Gastroesophageal sphincter (tissue), 4 donors: ENCODE results near the gene HNF4A. TPM values are rescaled to one million over a fixed set of nuclear protein-coding genes. Genes with fewer than 3 reads are reported as not detected.
"Not testable (repeated sequence)": the region's sequence is repeated elsewhere in the genome, so short reads cannot be mapped to it uniquely, and the experiment has no call there.

ENCODE experiments used
- ATAC-seq: fragments of 150-250 bp; one replicate; pipeline ENCODE4 v1.9.1; 2016; ENCODE audit warnings: mild to moderate bottlenecking, moderate library complexity
- H3K27ac ChIP-seq, 4 donors: fragments of 200-600 bp; sonication (generic) in 3 of 4; 1 replicate in 3 of 4; 2 replicates in 1 of 4; pipeline ENCODE4 v1.5.1; 2016 to 2019
- H3K27me3 ChIP-seq: fragments of 200-600 bp; sonication (generic); one replicate; pipeline ENCODE4 v1.5.1; 2019
- H3K36me3 ChIP-seq, 2 donors: fragments of 200-600 bp; sonication (generic); one replicate each; pipeline ENCODE4 v1.5.1; 2019; ENCODE audit warnings: control low read depth in 1 of 2
- H3K4me1 ChIP-seq, 3 donors: fragments of 200-600 bp; sonication (generic); 1 replicate in 2 of 3; 2 replicates in 1 of 3; pipeline ENCODE4 v1.5.1; 2016 to 2019; ENCODE audit warnings: control low read depth in 2 of 3
- H3K4me3 ChIP-seq, 2 donors: fragments of 200-600 bp; sonication (generic); one replicate each; pipeline ENCODE4 v1.5.1; 2019; ENCODE audit warnings: mild to moderate bottlenecking in 1 of 2, moderate library complexity in 1 of 2
- H3K9me3 ChIP-seq, 3 donors: fragments of 200-600 bp; sonication (generic); one replicate each; pipeline ENCODE4 v1.5.1; 2017 to 2019; ENCODE audit warnings: control low read depth in 2 of 3
- EP300 ChIP-seq: sonication (generic); formaldehyde crosslinking; IDR thresholded peaks from one replicate; pipeline ENCODE4 v1.6.1; 2017; ENCODE audit warnings: antibody characterized with exemption, mild to moderate bottlenecking
- POLR2A ChIP-seq, 2 donors: fragments of 450-650 bp; IDR thresholded peaks; one replicate each; pipeline ENCODE4 v1.6.1; 2017; ENCODE audit warnings: antibody characterized with exemption in 2 of 2, mild to moderate bottlenecking in 2 of 2, moderate library complexity in 1 of 2
- POLR2AphosphoS5 ChIP-seq: sonication (generic); formaldehyde crosslinking; IDR thresholded peaks from one replicate; pipeline ENCODE4 v1.6.1; 2017; ENCODE audit warnings: antibody characterized with exemption
- WGBS, 2 donors: methylation state at CpG; one replicate each; pipeline ENCODE4 v1.1.5; 2018; ENCODE audit warnings: low coverage in 1 of 2; 5-methylcytosine and 5-hydroxymethylcytosine counted together
- total RNA-seq, 4 donors: library from RNA; depleted of rRNA; stranded (reverse); fragments of >200 nt; gene quantifications; one replicate each; pipeline ENCODE4 v1.1.0, GENCODE V29; 2016
- TF ChIP-seq, protein P1 (sequence below), 4 experiments: fragments of 200-600 bp in 2 of 4; fragments of 450-650 bp in 2 of 4; sonication (generic) in 1 of 4; IDR thresholded peaks; one replicate each; pipeline ENCODE4 v1.5.1; 2017 to 2019; ENCODE audit warnings: antibody characterized with exemption in 4 of 4, mild to moderate bottlenecking in 2 of 4, moderate library complexity in 2 of 4

HNF4A gene
- total RNA-seq, 4 donors from 2014 or later = not detected

- WGBS, 2 donors = 80% methylated on average over 1 of the region's 3 CpGs; no CpG with 5 or more reads in 1 of the 2 donors
- Histone ChIP-seq H3K4me1 (no peaks in the 10 kb centered on the region), H3K27me3 (no peaks in the 10 kb centered on the region), H3K36me3 (no peaks in the 10 kb centered on the region), H3K9me3 (no peaks in the 10 kb centered on the region), H3K27ac (no peak overlapping the region), H3K4me3 (no peak overlapping the region)
- no peak for ATAC-seq
- TF ChIP-seq, protein P1, sequence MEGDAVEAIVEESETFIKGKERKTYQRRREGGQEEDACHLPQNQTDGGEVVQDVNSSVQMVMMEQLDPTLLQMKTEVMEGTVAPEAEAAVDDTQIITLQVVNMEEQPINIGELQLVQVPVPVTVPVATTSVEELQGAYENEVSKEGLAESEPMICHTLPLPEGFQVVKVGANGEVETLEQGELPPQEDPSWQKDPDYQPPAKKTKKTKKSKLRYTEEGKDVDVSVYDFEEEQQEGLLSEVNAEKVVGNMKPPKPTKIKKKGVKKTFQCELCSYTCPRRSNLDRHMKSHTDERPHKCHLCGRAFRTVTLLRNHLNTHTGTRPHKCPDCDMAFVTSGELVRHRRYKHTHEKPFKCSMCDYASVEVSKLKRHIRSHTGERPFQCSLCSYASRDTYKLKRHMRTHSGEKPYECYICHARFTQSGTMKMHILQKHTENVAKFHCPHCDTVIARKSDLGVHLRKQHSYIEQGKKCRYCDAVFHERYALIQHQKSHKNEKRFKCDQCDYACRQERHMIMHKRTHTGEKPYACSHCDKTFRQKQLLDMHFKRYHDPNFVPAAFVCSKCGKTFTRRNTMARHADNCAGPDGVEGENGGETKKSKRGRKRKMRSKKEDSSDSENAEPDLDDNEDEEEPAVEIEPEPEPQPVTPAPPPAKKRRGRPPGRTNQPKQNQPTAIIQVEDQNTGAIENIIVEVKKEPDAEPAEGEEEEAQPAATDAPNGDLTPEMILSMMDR (IDR thresholded peaks at IDR 0.05) = no peak
- no peak for TF ChIP-seq EP300
These were observed 109.0 kb downstream of the HNF4A start for GRCh38 chr20:44464514-44464913.

DNA sequence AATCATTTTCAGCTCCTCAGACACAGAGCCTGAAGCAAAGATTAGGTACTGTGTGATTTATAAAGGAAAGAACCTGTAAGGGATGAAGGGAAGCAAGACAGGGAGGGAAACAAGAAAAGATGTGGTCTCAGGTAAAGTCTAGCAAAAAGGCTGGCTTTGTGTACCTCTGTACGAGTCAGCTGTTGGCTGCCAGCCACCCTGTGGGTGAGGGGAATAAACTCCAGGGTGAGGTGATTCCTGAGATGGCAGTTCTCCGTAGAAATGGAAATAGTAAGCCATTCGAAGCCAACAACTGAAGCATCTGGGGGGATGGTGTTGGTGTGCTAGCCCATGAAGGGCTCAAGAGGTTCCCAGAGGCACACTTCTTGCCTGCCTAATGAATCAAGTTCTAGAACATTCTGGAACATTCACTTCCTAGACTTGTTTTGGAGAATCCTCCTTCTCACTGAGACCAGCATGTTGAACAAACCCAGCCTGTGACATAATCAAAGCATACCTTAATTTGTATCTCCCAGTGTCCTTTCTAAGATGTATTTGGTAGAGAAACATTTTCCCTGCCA lies 109.6 kb downstream of the HNF4A start:
- Histone ChIP-seq H3K4me1 (no peaks in the 10 kb centered on the region), H3K27ac (no peak overlapping the region), H3K27me3 (no peaks in the 10 kb centered on the region), H3K36me3 (no peaks in the 10 kb centered on the region), H3K4me3 (no peak overlapping the region), H3K9me3 (no peaks in the 10 kb centered on the region)
- no peak for ATAC-seq
- WGBS, 2 donors = 40 to 43% methylated on average over 3 of the region's 3 CpGs
- TF ChIP-seq EP300 (no peak), POLR2AphosphoS5 (no peak), POLR2A (IDR thresholded peaks at IDR 0.05) (no peak)
- TF ChIP-seq, protein P1 (IDR thresholded peaks at IDR 0.05) = no peak

DNA sequence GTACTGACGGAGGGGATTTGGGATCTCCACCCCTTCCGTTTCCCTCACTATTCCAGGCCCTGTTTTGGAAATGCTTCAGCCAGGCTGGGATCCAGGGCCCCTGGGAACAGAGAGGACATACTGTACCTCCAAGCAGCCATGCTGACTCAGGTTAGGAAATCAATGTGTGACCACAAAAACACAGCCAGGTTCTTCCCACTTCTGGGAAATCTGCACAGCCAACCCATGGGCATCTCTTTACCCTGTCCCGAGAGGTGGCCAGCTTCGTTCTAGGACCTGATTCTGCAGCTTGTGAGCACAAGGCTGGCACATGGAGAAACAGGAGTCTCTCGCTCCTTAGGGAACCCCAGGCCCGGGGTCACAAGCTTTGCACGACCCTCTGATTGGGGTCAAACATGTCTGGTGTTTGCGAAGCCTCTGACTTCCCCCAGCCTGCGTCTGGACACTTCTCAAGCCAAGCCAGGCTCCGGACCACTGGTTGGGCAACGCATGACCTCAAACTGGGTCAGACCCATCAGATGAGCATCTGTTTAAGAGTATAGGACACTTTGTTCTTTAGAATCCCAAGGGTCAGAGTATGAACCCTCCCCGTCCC lies 111.9 kb downstream of the HNF4A start:
- Histone ChIP-seq H3K9me3 (no peaks in the 10 kb centered on the region), H3K4me1 (no peaks in the 10 kb centered on the region), H3K27me3 (peaks cover 3% of the 10 kb centered on the region), H3K36me3 (no peaks in the 10 kb centered on the region), H3K4me3 (no peak overlapping the region), H3K27ac (no peak overlapping the region)
- peak; percentile 80 for TF ChIP-seq POLR2AphosphoS5
- TF ChIP-seq EP300 = no peak
- ATAC-seq = peak; percentile 90
- WGBS, 2 donors = 51 to 100% methylated on average over 1 to 5 of the region's 12 CpGs

DNA sequence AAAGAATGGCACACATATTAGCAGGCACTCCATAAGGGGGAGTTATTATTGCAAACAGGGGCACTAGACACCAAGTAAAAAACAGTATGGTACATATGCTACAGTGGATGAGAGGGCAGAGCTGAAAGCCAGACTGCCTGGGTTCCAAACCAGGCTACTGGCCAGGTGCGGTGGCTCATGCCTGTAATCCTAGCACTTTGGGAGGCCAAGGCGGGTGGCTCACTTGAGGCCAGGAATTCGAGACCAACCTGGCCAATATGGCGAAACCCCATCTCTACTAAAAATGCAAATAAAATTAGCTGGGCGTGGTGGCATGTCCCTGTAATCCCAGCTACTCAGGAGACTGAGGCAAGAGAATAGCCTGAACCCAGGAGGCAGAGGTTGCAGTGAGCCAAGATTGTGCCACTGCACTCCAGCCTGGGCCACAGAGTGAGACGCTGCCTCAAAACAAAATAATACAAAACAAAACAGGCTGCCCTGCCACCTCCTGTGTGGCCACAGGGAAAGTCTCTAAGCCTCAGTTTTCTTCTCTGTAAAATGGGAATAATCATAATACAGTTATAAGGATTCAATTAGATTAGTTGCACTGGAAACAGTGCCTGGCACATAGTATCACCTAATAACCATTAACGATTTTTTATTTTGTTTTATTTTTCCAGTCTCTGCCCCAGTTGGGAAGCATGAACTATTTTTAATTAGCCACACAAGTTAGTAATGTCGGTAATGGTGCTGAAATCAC lies 112.7 kb downstream of the HNF4A start:
- no peak for ATAC-seq
- no peaks in the 10 kb centered on the region for H3K4me1 ChIP-seq
- no peak overlapping the region for H3K4me3 ChIP-seq
- H3K36me3 ChIP-seq = no peaks in the 10 kb centered on the region
- peak overlapping the region in 2 of 4 donors; percentile 33 to 39 for H3K27ac ChIP-seq
- TF ChIP-seq EP300 = no peak
- no peaks in the 10 kb centered on the region for H3K9me3 ChIP-seq
- H3K27me3 ChIP-seq = peaks cover 9% of the 10 kb centered on the region
- 82 to 94% methylated on average over 3 to 4 of the region's 8 CpGs for WGBS, 2 donors

DNA sequence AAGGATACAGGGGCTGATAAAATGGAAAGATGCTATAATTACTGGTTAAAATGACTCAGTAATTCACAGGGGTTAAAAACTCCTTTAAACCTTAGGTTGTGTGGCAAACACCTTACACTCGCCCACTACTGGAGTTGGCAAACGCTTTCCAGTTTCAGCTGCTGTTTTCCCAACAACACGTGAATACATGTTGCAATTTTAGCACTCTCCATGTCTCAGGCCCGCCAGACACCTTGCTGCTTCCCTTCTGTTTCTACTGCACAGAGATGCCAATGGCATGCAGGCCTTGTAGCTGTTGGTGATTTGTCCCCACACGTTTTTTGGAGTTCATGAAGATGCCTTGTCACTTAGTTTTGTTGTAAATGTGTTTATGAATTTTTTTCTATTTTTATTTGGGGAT lies 114.8 kb downstream of the HNF4A start:
- H3K9me3 ChIP-seq = no peaks in the 10 kb centered on the region
- no peaks in the 10 kb centered on the region for H3K36me3 ChIP-seq
- H3K4me3 ChIP-seq = no peak overlapping the region
- 52 to 55% methylated on average over 5 of the region's 5 CpGs for WGBS, 2 donors
- TF ChIP-seq POLR2AphosphoS5 = no peak
- TF ChIP-seq EP300 = no peak
- no peak for TF ChIP-seq POLR2A (IDR thresholded peaks at IDR 0.05)
- TF ChIP-seq, protein P1 (IDR thresholded peaks at IDR 0.05) = no peak
- peaks cover 9% of the 10 kb centered on the region for H3K27me3 ChIP-seq
- ATAC-seq = no peak
- no peak overlapping the region for H3K27ac ChIP-seq
- peaks cover 0 to 5% (median 0%) of the 10 kb centered on the region in 3 donors for H3K4me1 ChIP-seq

DNA sequence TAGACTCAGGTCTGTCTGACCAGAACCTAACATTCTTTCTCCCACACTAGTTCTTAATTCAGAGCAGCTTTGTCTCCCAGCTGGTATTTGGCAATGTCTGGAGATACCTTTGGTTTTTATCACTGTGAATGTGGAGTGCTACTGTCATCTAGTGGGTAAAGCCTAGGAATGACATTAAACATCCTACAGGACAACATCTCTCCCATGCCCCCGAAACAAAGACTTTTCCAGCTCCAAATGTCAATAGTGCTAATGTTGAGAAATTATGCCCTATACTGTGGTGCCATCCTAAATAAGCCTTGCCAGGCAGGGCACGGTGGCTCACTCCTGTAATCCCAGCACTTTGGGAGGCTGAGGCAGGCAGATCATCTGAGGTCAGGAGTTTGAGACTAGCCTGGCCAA lies 116.0 kb downstream of the HNF4A start:
- H3K27ac ChIP-seq = no peak overlapping the region
- no peak for ATAC-seq
- H3K27me3 ChIP-seq = peaks cover 9% of the 10 kb centered on the region
- H3K9me3 ChIP-seq = no peaks in the 10 kb centered on the region
- TF ChIP-seq, protein P1 (IDR thresholded peaks at IDR 0.05) = peak in 2 of 4 experiments; percentile 21 to 35
- TF ChIP-seq POLR2AphosphoS5 = no peak
- no peaks in the 10 kb centered on the region for H3K36me3 ChIP-seq
- 64% methylated on average over 1 of the region's 2 CpGs; no CpG with 5 or more reads in 1 of the 2 donors for WGBS, 2 donors
- H3K4me3 ChIP-seq = no peak overlapping the region
- peaks cover 0 to 14% (median 0%) of the 10 kb centered on the region in 3 donors for H3K4me1 ChIP-seq

DNA sequence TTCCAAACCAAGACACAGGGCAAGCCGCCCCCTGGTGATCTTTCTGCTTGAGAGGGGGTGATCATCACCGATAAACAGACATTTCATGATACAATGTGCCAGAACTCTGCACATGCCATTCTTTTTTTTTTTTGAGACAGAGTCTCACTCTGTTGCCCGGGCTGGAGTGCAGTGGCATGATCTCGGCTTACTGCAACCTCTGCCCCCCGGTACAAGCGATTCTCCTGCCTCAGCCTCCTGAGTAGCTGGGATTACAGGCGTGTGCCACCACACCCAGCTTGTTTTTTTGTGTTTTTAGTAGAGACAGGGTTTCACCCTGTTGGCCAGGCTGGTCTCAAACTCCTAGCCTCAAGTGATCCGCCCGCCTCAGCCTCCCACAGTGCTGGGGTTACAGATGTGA lies 116.8 kb downstream of the HNF4A start:
- peaks cover 0 to 22% (median 0%) of the 10 kb centered on the region in 3 donors for H3K4me1 ChIP-seq
- WGBS, 2 donors = 20 to 81% methylated on average over 1 to 5 of the region's 9 CpGs
- not testable (repeated sequence) for H3K27me3 ChIP-seq, H3K36me3 ChIP-seq, H3K27ac ChIP-seq, H3K4me3 ChIP-seq, H3K9me3 ChIP-seq, ATAC-seq
